OCI-LY3 (cell line): Measurements from ENCODE around the gene TASOR.
"Not testable (repeated sequence)": the region's sequence is repeated elsewhere in the genome, so short reads cannot be mapped to it uniquely, and the experiment has no call there.

Experiments
- H2AFZ ChIP-seq: fragments of 200-600, 300-600 bp; shearing (Covaris generic); 2 replicates; pipeline ENCODE4 v1.6.0; 2014; ENCODE audit warnings: antibody characterized with exemption, low read depth, low read length
- H3K27ac ChIP-seq: fragments of 200-600, 300-600 bp; sonication (generic); 2 replicates; pipeline ENCODE4 v1.5.1; 2014; ENCODE audit warnings: mild to moderate bottlenecking, low read length, moderate library complexity, mixed read lengths
- H3K27me3 ChIP-seq: fragments of 200-600, 300-600 bp; sonication (generic); 2 replicates; pipeline ENCODE4 v1.6.1; 2014; ENCODE audit warnings: low read depth, low read length, mixed read lengths
- H3K36me3 ChIP-seq: fragments of 200-600, 300-600 bp; sonication (generic); replicated peaks from 2 replicates; pipeline ENCODE3; 2014; ENCODE audit warnings: low read depth, low read length, mixed read lengths
- H3K4me1 ChIP-seq: fragments of 300-600, 200-600 bp; sonication (generic); 2 replicates; pipeline ENCODE4 v1.6.1; 2014; ENCODE audit warnings: low read length, mixed read lengths
- H3K4me2 ChIP-seq: fragments of 200-600, 300-600 bp; sonication (generic); 2 replicates; pipeline ENCODE4 v1.6.1; 2014; ENCODE audit warnings: low read length, mixed read lengths
- H3K4me3 ChIP-seq: fragments of 300-600, 200-600 bp; sonication (generic); 2 replicates; pipeline ENCODE4 v1.5.1; 2014; ENCODE audit warnings: antibody characterized with exemption, mild to moderate bottlenecking, low read length, moderate library complexity
- H3K79me2 ChIP-seq: fragments of 300-600, 200-600 bp; shearing (Covaris generic); 2 replicates; pipeline ENCODE4 v1.6.1; 2014; ENCODE audit warnings: mild to moderate bottlenecking, low read length, mixed read lengths
- H3K9ac ChIP-seq: fragments of 300-600, 200-600 bp; shearing (Covaris generic); 2 replicates; pipeline ENCODE4 v1.6.0; 2014; ENCODE audit warnings: mild to moderate bottlenecking, low read length, moderate library complexity
- H3K9me3 ChIP-seq: fragments of 200-600, 300-600 bp; shearing (Covaris generic); 2 replicates; pipeline ENCODE4 v1.6.1; 2014; ENCODE audit warnings: low read length, mixed read lengths; ENCODE audit not compliant: insufficient read depth
- H4K20me1 ChIP-seq: fragments of 200-600, 300-600 bp; sonication (generic); 2 replicates; pipeline ENCODE4 v1.6.1; 2016; ENCODE audit warnings: low read length, mixed read lengths; ENCODE audit not compliant: insufficient read depth
- CTCF ChIP-seq: fragments of 200-600, 300-600 bp; sonication (generic); IDR thresholded peaks from 2 replicates; pipeline ENCODE4 v1.5.1; 2014; ENCODE audit warnings: antibody characterized with exemption, low read length, low read depth
- EZH2phosphoT487 ChIP-seq: fragments of 200-600 bp; shearing (Covaris generic); IDR thresholded peaks from 2 replicates; pipeline ENCODE4 v1.6.1; 2018; ENCODE audit warnings: antibody characterized with exemption, mixed run types, low read depth

The TASOR gene

GRCh38 chr3:56720849-56721248, 37.8 kb upstream of the TASOR start:
- peak overlapping the region; percentile 49; the same call in 1 of the 2 replicates for H2AFZ ChIP-seq
- peak overlapping the region; percentile 10; the same call in 1 of the 2 replicates for H3K27ac ChIP-seq
- H3K9me3 ChIP-seq, result no peaks in the 10 kb centered on the region
- H3K36me3 ChIP-seq, result no peaks in the 10 kb centered on the region
- no peaks in the 10 kb centered on the region for H4K20me1 ChIP-seq
- peak overlapping the region; percentile 53 for H3K4me2 ChIP-seq
- TF ChIP-seq EZH2phosphoT487, result no peak
- no peak overlapping the region; the same call in 1 of the 2 replicates for H3K4me3 ChIP-seq
- H3K79me2 ChIP-seq, result no peaks in the 10 kb centered on the region
- H3K9ac ChIP-seq, result no peak overlapping the region
- no peaks in the 10 kb centered on the region for H3K27me3 ChIP-seq
- peaks cover 28% of the 10 kb centered on the region for H3K4me1 ChIP-seq

GRCh38 chr3:56718809-56719208, 35.7 kb upstream of the TASOR start:
- not testable (repeated sequence) for H3K27me3 ChIP-seq, H4K20me1 ChIP-seq, H3K36me3 ChIP-seq, H3K9me3 ChIP-seq, H3K79me2 ChIP-seq, H3K9ac ChIP-seq, H2AFZ ChIP-seq, H3K4me2 ChIP-seq, H3K4me3 ChIP-seq, H3K27ac ChIP-seq
- peaks cover 14% of the 10 kb centered on the region for H3K4me1 ChIP-seq

- Histone ChIP-seq H3K79me2 (no peaks in the 10 kb centered on the region), H2AFZ (no peak overlapping the region), H3K27me3 (no peaks in the 10 kb centered on the region), H3K9me3 (0 out of 2 replicates have a peak, but pooled peaks cover 3% of the 10 kb centered on the region), H3K9ac (no peak overlapping the region), H3K4me2 (no peak overlapping the region), H4K20me1 (no peaks in the 10 kb centered on the region), H3K4me3 (no peak overlapping the region), H3K4me1 (peaks cover 4% of the 10 kb centered on the region), H3K27ac (no peak overlapping the region), H3K36me3 (no peaks in the 10 kb centered on the region)
- TF ChIP-seq EZH2phosphoT487 (no peak), CTCF (peak; percentile 46)
Measured at GRCh38 chr3:56711344-56711743, 28.3 kb upstream of the TASOR start.

- not testable (repeated sequence) for H3K36me3 ChIP-seq, H4K20me1 ChIP-seq, H3K27ac ChIP-seq, H3K4me3 ChIP-seq, H3K9me3 ChIP-seq, H2AFZ ChIP-seq, H3K9ac ChIP-seq, H3K79me2 ChIP-seq, H3K4me2 ChIP-seq, H3K27me3 ChIP-seq
- H3K4me1 ChIP-seq, result peaks cover 13% of the 10 kb centered on the region
- peak; percentile 38 for TF ChIP-seq CTCF
Measured at GRCh38 chr3:56707412-56707811, 24.3 kb upstream of the TASOR start.

- H3K9ac ChIP-seq, result no peak overlapping the region
- H3K4me3 ChIP-seq, result no peak overlapping the region
- no peaks in the 10 kb centered on the region for H4K20me1 ChIP-seq
- no peaks in the 10 kb centered on the region for H3K79me2 ChIP-seq
- H3K36me3 ChIP-seq, result no peaks in the 10 kb centered on the region
- no peak overlapping the region for H2AFZ ChIP-seq
- H3K27ac ChIP-seq, result no peak overlapping the region
- H3K9me3 ChIP-seq, result no peaks in the 10 kb centered on the region
- H3K4me1 ChIP-seq, result peaks cover 13% of the 10 kb centered on the region
- no peak for TF ChIP-seq EZH2phosphoT487
- no peak for TF ChIP-seq CTCF
- no peaks in the 10 kb centered on the region for H3K27me3 ChIP-seq
- no peak overlapping the region for H3K4me2 ChIP-seq
Measured at GRCh38 chr3:56706629-56707028, 23.6 kb upstream of the TASOR start.
